GM12891 (cell line): ENCODE data around the gene DMGDH.

Source experiments
- POLR2AphosphoS5 ChIP-seq: IDR thresholded peaks from 2 replicates; pipeline ENCODE4 v1.6.1; 2011; ENCODE audit warnings: low read depth, low read length, control low read depth
- POU2F2 ChIP-seq: IDR thresholded peaks from 2 replicates; pipeline ENCODE4 v1.6.1; 2011; ENCODE audit warnings: low read depth, mild to moderate bottlenecking, control low read depth, low read length, moderate library complexity
- TAF1 ChIP-seq: IDR thresholded peaks from 2 replicates; pipeline ENCODE4 v1.6.1; 2011; ENCODE audit warnings: low read depth, low read length, control low read depth

DNA sequence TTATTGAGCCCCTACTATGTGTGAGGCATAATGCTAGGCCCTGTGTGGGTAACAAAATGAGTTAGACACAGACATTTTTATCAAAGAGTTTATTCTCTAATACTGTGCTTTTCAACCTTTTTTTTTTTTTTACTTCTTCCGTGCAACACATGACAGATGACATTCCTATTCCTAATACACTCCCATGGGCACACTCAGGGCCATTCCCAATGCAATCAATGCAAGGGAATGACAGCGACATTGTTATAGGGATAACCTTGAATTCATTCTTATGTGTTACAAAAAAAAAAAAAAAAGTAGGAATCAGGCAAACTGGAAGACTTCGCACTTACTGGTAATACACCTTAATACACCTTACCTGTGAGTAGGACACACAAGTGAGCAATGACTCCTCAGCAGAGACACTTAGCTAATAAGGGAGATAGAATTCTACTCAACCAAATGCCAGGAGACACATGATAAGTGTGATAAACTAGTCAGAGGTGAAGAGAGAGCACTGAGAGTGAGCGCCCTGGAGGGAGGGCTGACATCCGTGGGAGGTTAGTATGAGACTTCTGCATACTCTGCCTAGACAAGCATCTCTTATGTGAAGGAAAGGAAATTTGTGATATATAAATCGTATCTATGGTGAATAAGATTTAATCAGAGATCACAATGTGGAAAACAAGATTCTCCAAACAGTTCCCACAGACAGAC, 63.4 kb downstream of the DMGDH start:
- TF ChIP-seq POU2F2 (no peak), TAF1 (no peak), POLR2AphosphoS5 (no peak)
